SK-N-SH treated with all-trans-retinoic acid at 6 μM for 48 hours (cell line): Measurements from ENCODE around the gene SPOP.

Experiments used
- ATAC-seq: fragments of 200-7000 bp; cut with Tn5 transposase; 3 replicates; pipeline ENCODE4 v1.9.1; 2020; ENCODE audit warnings: mild to moderate bottlenecking, moderate library complexity
- ARNTL ChIP-seq: fragments of 450-650 bp; formaldehyde crosslinking; IDR thresholded peaks from 2 replicates; pipeline ENCODE4 v1.5.0; 2020; ENCODE audit warnings: low read depth, mild to moderate bottlenecking, moderate library complexity, borderline replicate concordance
- BACH2 ChIP-seq: fragments of 250-450 bp; sonication (Bioruptor Pico); IDR thresholded peaks from 2 replicates; pipeline ENCODE4 v1.9.0; 2021; ENCODE audit warnings: mild to moderate bottlenecking, borderline replicate concordance
- ESRRG ChIP-seq: fragments of 250-450 bp; sonication (Bioruptor Pico); IDR thresholded peaks from 2 replicates; pipeline ENCODE4 v1.6.1; 2021; ENCODE audit warnings: mild to moderate bottlenecking
- GLIS3 ChIP-seq: fragments of 250-450 bp; sonication (Bioruptor Pico); IDR thresholded peaks from 2 replicates; pipeline ENCODE4 v1.5.0; 2020; ENCODE audit warnings: mild to moderate bottlenecking, moderate library complexity
- ISL1 ChIP-seq: fragments of 250-450 bp; sonication (Bioruptor Pico); IDR thresholded peaks from 2 replicates; pipeline ENCODE4 v2.1.2; 2022; ENCODE audit warnings: mild to moderate bottlenecking, moderate library complexity
- OSR1 ChIP-seq: fragments of 250-450 bp; sonication (Bioruptor Pico); IDR thresholded peaks from 2 replicates; pipeline ENCODE4 v1.8.0; 2022; ENCODE audit warnings: moderate library complexity, mild to moderate bottlenecking, inconsistent platforms
- PPARA ChIP-seq: fragments of 250-450 bp; sonication (Bioruptor Pico); IDR thresholded peaks from 2 replicates; pipeline ENCODE4 v1.5.0; 2020; ENCODE audit warnings: mild to moderate bottlenecking, borderline replicate concordance
- RARB ChIP-seq: fragments of 250-450 bp; sonication (Bioruptor Pico); IDR thresholded peaks from 2 replicates; pipeline ENCODE4 v1.8.0; 2021; ENCODE audit warnings: mild to moderate bottlenecking, moderate library complexity
- SNAI2 ChIP-seq: fragments of 250-450 bp; sonication (Bioruptor Pico); IDR thresholded peaks from 2 replicates; pipeline ENCODE4 v1.5.0; 2020; ENCODE audit warnings: mild to moderate bottlenecking, moderate library complexity
- TCF4 ChIP-seq: fragments of 250-450 bp; sonication (Bioruptor Pico); IDR thresholded peaks from 2 replicates; pipeline ENCODE4 v1.8.0; 2021; ENCODE audit warnings: mild to moderate bottlenecking, moderate library complexity, borderline replicate concordance
- TOX ChIP-seq: fragments of 250-450 bp; sonication (Bioruptor Pico); IDR thresholded peaks from 2 replicates; pipeline ENCODE4 v1.8.0; 2021; ENCODE audit warnings: mild to moderate bottlenecking, moderate library complexity, borderline replicate concordance
- ZC3H10 ChIP-seq: fragments of 250-450 bp; sonication (Bioruptor Pico); IDR thresholded peaks from 2 replicates; pipeline ENCODE4 v1.5.1; 2021; ENCODE audit warnings: mild to moderate bottlenecking, moderate library complexity
- ZFP3 ChIP-seq: fragments of 250-450 bp; sonication (Bioruptor Pico); IDR thresholded peaks from 2 replicates; pipeline ENCODE4 v1.5.0; 2020; ENCODE audit warnings: mild to moderate bottlenecking, moderate library complexity
- ZFP30 ChIP-seq: fragments of 450-650 bp; formaldehyde crosslinking; IDR thresholded peaks from 2 replicates; pipeline ENCODE4 v1.5.0; 2022; ENCODE audit warnings: mild to moderate bottlenecking, moderate library complexity
- ZNF565 ChIP-seq: fragments of 450-650 bp; formaldehyde crosslinking; conservative IDR thresholded peaks from 2 replicates; pipeline ENCODE4 v1.5.0; 2020; ENCODE audit warnings: low read depth, mild to moderate bottlenecking, moderate library complexity
- ZNF70 ChIP-seq: fragments of 450-650 bp; formaldehyde crosslinking; IDR thresholded peaks from 2 replicates; pipeline ENCODE4 v1.5.0; 2020; ENCODE audit warnings: mild to moderate bottlenecking, moderate library complexity
- ZNF8 ChIP-seq: fragments of 450-650 bp; formaldehyde crosslinking; IDR thresholded peaks from 2 replicates; pipeline ENCODE4 v1.5.0; 2020; ENCODE audit warnings: mild to moderate bottlenecking, moderate library complexity
- TF ChIP-seq, protein P1 (sequence below): fragments of 250-450 bp; sonication (Bioruptor Pico); IDR thresholded peaks from 2 replicates; pipeline ENCODE4 v1.5.1; 2021; ENCODE audit warnings: mild to moderate bottlenecking, moderate library complexity
- TF ChIP-seq, protein P2 (sequence below): fragments of 250-450 bp; sonication (Bioruptor Pico); IDR thresholded peaks from 2 replicates; pipeline ENCODE4 v1.5.0; 2020; ENCODE audit warnings: mild to moderate bottlenecking, moderate library complexity
- TF ChIP-seq, protein P3 (sequence below): fragments of 250-450 bp; sonication (Bioruptor Pico); IDR thresholded peaks from 2 replicates; pipeline ENCODE4 v1.8.0; 2021; ENCODE audit warnings: low read depth, mild to moderate bottlenecking, moderate library complexity, borderline replicate concordance
- TF ChIP-seq, protein P4 (sequence below): fragments of 250-450 bp; sonication (Bioruptor Pico); IDR thresholded peaks from 2 replicates; pipeline ENCODE4 v1.5.1; 2020; ENCODE audit warnings: low read depth, mild to moderate bottlenecking, moderate library complexity
- TF ChIP-seq, protein P5 (sequence below): fragments of 250-450 bp; sonication (Bioruptor Pico); IDR thresholded peaks from 2 replicates; pipeline ENCODE4 v1.8.0; 2020; ENCODE audit warnings: mild to moderate bottlenecking, moderate library complexity, borderline replicate concordance

SPOP gene

DNA sequence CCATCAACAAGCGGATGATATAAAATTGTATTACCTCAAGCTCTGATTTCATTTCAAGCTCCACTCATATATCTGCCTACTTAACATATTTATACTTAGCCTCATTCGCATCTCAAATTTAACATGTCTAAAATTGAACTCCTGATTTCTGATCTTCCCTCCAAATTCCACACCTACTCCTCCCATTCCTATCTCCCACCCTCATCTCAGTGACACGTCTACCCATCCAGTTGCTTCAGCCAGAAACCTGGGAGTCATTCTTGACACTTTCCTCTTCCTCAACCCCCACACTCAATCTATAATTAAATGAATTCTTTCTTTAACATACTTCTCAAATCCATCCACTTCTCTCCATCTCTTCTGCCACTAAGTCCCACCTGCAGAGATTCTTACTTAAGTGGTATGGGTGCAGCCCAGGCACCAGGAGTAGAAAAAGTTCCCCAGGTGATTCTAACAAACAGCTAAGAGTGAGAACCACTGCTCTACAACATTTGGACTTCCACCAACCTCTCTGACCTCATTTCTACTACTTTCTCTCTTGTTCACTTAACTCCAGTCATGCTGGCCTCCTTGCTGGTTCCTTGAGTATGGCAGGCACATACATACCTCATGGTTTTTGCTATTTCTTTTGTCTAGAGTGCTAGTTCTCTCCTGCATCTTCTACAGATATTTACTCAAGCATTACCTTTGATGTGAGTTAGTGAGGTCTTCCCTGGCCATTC, 18.1 kb downstream of the SPOP start:
- no peak for ATAC-seq
- TF ChIP-seq ZNF70 (no peak), GLIS3 (CRISPR knock-in tag) (no peak), SNAI2 (CRISPR knock-in tag) (no peak), TOX (no peak), PPARA (CRISPR knock-in tag) (no peak), ARNTL (CRISPR knock-in tag) (no peak), TCF4 (CRISPR knock-in tag) (no peak), ZC3H10 (CRISPR knock-in tag) (no peak), ISL1 (CRISPR knock-in tag) (no peak), ZNF8 (CRISPR knock-in tag) (no peak), RARB (no peak), BACH2 (CRISPR knock-in tag) (no peak), ESRRG (no peak), ZFP3 (no peak), OSR1 (no peak), ZNF565 (CRISPR knock-in tag) (no peak)
- TF ChIP-seq, protein P1, sequence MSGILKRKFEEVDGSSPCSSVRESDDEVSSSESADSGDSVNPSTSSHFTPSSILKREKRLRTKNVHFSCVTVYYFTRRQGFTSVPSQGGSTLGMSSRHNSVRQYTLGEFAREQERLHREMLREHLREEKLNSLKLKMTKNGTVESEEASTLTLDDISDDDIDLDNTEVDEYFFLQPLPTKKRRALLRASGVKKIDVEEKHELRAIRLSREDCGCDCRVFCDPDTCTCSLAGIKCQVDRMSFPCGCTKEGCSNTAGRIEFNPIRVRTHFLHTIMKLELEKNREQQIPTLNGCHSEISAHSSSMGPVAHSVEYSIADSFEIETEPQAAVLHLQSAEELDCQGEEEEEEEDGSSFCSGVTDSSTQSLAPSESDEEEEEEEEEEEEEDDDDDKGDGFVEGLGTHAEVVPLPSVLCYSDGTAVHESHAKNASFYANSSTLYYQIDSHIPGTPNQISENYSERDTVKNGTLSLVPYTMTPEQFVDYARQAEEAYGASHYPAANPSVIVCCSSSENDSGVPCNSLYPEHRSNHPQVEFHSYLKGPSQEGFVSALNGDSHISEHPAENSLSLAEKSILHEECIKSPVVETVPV, result no peak
- TF ChIP-seq, protein P2, sequence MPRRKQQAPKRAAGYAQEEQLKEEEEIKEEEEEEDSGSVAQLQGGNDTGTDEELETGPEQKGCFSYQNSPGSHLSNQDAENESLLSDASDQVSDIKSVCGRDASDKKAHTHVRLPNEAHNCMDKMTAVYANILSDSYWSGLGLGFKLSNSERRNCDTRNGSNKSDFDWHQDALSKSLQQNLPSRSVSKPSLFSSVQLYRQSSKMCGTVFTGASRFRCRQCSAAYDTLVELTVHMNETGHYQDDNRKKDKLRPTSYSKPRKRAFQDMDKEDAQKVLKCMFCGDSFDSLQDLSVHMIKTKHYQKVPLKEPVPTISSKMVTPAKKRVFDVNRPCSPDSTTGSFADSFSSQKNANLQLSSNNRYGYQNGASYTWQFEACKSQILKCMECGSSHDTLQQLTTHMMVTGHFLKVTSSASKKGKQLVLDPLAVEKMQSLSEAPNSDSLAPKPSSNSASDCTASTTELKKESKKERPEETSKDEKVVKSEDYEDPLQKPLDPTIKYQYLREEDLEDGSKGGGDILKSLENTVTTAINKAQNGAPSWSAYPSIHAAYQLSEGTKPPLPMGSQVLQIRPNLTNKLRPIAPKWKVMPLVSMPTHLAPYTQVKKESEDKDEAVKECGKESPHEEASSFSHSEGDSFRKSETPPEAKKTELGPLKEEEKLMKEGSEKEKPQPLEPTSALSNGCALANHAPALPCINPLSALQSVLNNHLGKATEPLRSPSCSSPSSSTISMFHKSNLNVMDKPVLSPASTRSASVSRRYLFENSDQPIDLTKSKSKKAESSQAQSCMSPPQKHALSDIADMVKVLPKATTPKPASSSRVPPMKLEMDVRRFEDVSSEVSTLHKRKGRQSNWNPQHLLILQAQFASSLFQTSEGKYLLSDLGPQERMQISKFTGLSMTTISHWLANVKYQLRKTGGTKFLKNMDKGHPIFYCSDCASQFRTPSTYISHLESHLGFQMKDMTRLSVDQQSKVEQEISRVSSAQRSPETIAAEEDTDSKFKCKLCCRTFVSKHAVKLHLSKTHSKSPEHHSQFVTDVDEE (CRISPR knock-in tag), result no peak
- TF ChIP-seq, protein P3, sequence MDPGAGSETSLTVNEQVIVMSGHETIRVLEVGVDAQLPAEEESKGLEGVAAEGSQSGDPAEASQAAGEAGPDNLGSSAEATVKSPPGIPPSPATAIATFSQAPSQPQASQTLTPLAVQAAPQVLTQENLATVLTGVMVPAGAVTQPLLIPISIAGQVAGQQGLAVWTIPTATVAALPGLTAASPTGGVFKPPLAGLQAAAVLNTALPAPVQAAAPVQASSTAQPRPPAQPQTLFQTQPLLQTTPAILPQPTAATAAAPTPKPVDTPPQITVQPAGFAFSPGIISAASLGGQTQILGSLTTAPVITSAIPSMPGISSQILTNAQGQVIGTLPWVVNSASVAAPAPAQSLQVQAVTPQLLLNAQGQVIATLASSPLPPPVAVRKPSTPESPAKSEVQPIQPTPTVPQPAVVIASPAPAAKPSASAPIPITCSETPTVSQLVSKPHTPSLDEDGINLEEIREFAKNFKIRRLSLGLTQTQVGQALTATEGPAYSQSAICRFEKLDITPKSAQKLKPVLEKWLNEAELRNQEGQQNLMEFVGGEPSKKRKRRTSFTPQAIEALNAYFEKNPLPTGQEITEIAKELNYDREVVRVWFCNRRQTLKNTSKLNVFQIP (CRISPR knock-in tag), result no peak
- TF ChIP-seq, protein P4, sequence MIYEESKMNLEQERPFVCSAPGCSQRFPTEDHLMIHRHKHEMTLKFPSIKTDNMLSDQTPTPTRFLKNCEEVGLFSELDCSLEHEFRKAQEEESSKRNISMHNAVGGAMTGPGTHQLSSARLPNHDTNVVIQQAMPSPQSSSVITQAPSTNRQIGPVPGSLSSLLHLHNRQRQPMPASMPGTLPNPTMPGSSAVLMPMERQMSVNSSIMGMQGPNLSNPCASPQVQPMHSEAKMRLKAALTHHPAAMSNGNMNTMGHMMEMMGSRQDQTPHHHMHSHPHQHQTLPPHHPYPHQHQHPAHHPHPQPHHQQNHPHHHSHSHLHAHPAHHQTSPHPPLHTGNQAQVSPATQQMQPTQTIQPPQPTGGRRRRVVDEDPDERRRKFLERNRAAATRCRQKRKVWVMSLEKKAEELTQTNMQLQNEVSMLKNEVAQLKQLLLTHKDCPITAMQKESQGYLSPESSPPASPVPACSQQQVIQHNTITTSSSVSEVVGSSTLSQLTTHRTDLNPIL, result no peak

DNA sequence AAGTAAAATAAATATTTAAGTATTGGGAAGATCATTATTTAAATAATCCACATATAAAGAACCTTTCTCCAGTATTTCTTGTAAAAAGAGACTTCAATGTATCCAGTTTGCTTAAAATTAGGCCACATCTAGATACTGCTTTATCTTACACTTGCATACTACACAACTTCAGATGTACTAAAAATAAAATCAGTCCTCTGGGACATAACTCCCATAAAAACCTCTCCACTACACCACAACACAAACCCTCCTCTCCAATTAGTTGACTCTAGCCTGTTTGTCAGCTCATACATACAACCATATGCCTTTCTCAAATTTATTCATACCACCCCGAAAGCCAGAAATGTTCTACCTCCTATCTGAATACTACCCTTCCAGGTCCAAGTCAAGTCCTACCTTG, 21.6 kb downstream of the SPOP start:
- TF ChIP-seq ISL1 (CRISPR knock-in tag) (no peak), ZFP30 (CRISPR knock-in tag) (no peak), PPARA (CRISPR knock-in tag) (no peak), ARNTL (CRISPR knock-in tag) (no peak), ESRRG (no peak), GLIS3 (CRISPR knock-in tag) (no peak), ZFP3 (no peak)
- TF ChIP-seq, protein P5, sequence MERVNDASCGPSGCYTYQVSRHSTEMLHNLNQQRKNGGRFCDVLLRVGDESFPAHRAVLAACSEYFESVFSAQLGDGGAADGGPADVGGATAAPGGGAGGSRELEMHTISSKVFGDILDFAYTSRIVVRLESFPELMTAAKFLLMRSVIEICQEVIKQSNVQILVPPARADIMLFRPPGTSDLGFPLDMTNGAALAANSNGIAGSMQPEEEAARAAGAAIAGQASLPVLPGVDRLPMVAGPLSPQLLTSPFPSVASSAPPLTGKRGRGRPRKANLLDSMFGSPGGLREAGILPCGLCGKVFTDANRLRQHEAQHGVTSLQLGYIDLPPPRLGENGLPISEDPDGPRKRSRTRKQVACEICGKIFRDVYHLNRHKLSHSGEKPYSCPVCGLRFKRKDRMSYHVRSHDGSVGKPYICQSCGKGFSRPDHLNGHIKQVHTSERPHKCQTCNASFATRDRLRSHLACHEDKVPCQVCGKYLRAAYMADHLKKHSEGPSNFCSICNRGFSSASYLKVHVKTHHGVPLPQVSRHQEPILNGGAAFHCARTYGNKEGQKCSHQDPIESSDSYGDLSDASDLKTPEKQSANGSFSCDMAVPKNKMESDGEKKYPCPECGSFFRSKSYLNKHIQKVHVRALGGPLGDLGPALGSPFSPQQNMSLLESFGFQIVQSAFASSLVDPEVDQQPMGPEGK (CRISPR knock-in tag), result no peak
- TF ChIP-seq, protein P3 (CRISPR knock-in tag), result no peak
- TF ChIP-seq, protein P1, result no peak
- TF ChIP-seq, protein P4, result no peak
- TF ChIP-seq, protein P2 (CRISPR knock-in tag), result no peak
- TF ChIP-seq, all 23 proteins: peak for 0
- no peak for ATAC-seq
